ENCODE measurements around the gene ADARB1. TPM values are rescaled to one million over a fixed set of nuclear protein-coding genes. Genes with fewer than 3 reads are reported as not detected.

Gene ADARB1
- total RNA-seq, 1 donor from 2014 or later, result 25.9 TPM

DNA sequence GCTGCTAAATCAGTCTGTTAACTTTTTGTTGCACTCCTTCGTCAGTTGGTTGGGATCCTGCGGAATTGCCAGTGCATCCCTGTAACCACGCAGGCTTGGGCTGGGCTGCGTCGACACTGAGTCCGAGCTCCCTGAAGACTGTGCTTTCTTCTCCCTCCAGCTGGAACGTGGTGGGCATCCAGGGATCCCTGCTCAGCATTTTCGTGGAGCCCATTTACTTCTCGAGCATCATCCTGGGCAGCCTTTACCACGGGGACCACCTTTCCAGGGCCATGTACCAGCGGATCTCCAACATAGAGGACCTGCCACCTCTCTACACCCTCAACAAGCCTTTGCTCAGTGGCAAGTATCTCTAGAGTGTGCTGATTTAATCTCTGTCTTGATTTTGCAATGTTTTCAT is 130.0 kb downstream of the ADARB1 start:
- intact Hi-C loops (cut with micrococcal nuclease), result no loop called here
- Mint-ChIP-seq H3K4me1 (ENCODE audit: low read depth) (peaks cover 27% of the 10 kb centered on the region), H3K36me3 (ENCODE audit: low read depth) (peaks cover 13% of the 10 kb centered on the region), H3K27ac (no peak overlapping the region), H3K9me3 (no peaks in the 10 kb centered on the region), H3K4me3 (no peak overlapping the region), H3K27me3 (ENCODE audit: insufficient read depth) (no peaks in the 10 kb centered on the region)
- no peak for DNase-seq (ENCODE audit: low spot score)

DNA sequence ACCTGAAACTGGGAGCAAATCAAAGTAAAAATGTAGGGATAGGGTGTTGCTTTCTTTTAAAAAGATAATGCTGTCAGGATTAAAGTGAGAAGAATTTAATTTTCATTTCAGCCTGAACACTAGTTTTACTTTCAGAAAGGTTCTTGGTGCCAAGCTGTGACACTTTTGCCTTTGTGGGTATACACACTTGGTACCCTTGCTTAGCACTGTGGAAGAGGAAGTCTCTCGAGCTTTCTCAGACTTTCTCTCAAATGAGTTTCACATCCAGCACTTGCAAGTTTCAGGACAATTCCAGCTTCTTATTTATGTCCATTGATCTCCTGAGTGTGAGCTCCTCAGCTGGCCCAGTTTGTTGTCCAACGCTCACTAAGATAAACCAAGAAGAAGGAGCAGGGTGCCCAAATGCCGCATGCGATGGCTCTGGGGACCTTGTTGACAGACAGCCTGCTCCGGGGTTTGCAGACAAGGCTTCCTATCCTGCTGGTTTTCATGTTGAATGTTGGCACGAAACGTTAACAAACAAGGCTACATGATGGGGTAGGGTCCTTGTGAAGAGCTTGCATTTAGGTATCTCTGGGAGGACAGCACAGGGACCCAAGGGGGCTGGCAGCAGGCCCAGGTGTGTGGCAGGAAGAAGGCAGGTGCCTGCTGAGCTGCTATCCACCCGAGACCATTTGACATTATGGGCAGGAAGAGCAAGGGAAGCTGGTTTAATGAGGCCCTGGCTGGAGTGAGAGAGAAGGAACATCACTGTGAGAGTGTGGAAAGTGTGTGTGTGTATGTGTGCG is 133.7 kb downstream of the ADARB1 start:
- Mint-ChIP-seq H3K27ac (no peak overlapping the region), H3K4me1 (ENCODE audit: low read depth) (peaks cover 35% of the 10 kb centered on the region), H3K4me3 (no peak overlapping the region), H3K27me3 (ENCODE audit: insufficient read depth) (no peaks in the 10 kb centered on the region), H3K9me3 (no peaks in the 10 kb centered on the region), H3K36me3 (ENCODE audit: low read depth) (peaks cover 19% of the 10 kb centered on the region)
- DNase-seq (ENCODE audit: low spot score), result no peak
- intact Hi-C loops (cut with micrococcal nuclease), result loop anchor here (2.0 kb wide), 1 partner anchor 21 kb away; no protein-coding TSS in a partner anchor

- no peak overlapping the region for H3K27ac Mint-ChIP-seq
- DNase-seq (ENCODE audit: low spot score), result no peak
- no peaks in the 10 kb centered on the region for H3K27me3 Mint-ChIP-seq (ENCODE audit: insufficient read depth)
- no peaks in the 10 kb centered on the region for H3K9me3 Mint-ChIP-seq
- peaks cover 35% of the 10 kb centered on the region for H3K4me1 Mint-ChIP-seq (ENCODE audit: low read depth)
- peaks cover 17% of the 10 kb centered on the region for H3K36me3 Mint-ChIP-seq (ENCODE audit: low read depth)
- no peak overlapping the region for H3K4me3 Mint-ChIP-seq
- intact Hi-C loops (cut with micrococcal nuclease), result loop anchor here (2.0 kb wide), 1 partner anchor 20 kb away; no protein-coding TSS in a partner anchor
These were observed 134.2 kb downstream of the ADARB1 start for GRCh38 chr21:45208627-45208951.

GRCh38 chr21:45209046-45209445 is 134.7 kb downstream of the ADARB1 start:
- peaks cover 17% of the 10 kb centered on the region for H3K36me3 Mint-ChIP-seq (ENCODE audit: low read depth)
- intact Hi-C loops (cut with micrococcal nuclease), result loop anchor here (2.0 kb wide), 1 partner anchor 20 kb away; no protein-coding TSS in a partner anchor
- peaks cover 35% of the 10 kb centered on the region for H3K4me1 Mint-ChIP-seq (ENCODE audit: low read depth)
- H3K27me3 Mint-ChIP-seq (ENCODE audit: insufficient read depth), result no peaks in the 10 kb centered on the region
- no peak for DNase-seq (ENCODE audit: low spot score)
- no peak overlapping the region for H3K4me3 Mint-ChIP-seq
- no peaks in the 10 kb centered on the region for H3K9me3 Mint-ChIP-seq
- H3K27ac Mint-ChIP-seq, result no peak overlapping the region

DNA sequence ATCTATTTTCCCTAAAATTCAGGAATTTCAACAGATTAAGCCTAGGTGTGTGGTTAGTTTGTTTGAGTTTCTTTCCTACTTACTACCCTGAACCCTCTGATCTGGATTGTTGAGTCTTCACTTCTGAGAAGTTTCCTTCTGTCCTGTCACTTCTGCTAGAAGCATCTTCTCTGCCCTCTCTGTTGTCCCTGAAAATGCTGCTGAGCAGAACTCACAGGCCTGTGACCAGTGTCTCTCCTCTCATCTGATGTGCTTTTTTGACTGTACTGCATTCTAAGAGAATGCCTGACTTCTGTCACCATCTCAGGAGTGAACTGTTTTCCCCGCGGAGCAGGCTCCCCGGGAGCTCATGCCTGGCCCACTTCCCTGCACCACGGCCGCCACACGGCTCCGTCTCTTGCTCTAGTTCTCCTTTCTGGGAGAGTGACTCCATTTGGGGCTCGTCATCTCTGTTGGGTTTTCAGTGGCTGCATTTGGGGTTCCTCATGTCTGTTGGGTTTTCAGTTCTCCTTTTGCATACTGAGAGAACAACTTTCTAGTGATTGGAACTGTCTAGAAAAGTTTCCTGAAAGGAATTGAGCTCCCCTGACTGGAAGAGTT is 135.4 kb downstream of the ADARB1 start:
- Mint-ChIP-seq H3K27me3 (ENCODE audit: insufficient read depth) (no peaks in the 10 kb centered on the region), H3K4me3 (no peak overlapping the region), H3K9me3 (no peaks in the 10 kb centered on the region), H3K36me3 (ENCODE audit: low read depth) (peaks cover 16% of the 10 kb centered on the region), H3K27ac (no peak overlapping the region), H3K4me1 (ENCODE audit: low read depth) (peaks cover 35% of the 10 kb centered on the region)
- intact Hi-C loops (cut with micrococcal nuclease), result loop anchor here (2.0 kb wide), 1 partner anchor 19 kb away; no protein-coding TSS in a partner anchor
- no peak for DNase-seq (ENCODE audit: low spot score)

- Mint-ChIP-seq H3K36me3 (ENCODE audit: low read depth) (peaks cover 14% of the 10 kb centered on the region), H3K4me3 (no peak overlapping the region), H3K9me3 (no peaks in the 10 kb centered on the region), H3K4me1 (ENCODE audit: low read depth) (peaks cover 35% of the 10 kb centered on the region), H3K27me3 (ENCODE audit: insufficient read depth) (no peaks in the 10 kb centered on the region), H3K27ac (no peak overlapping the region)
- intact Hi-C loops (cut with micrococcal nuclease), result no loop called here
- no peak for DNase-seq (ENCODE audit: low spot score)
These were observed 136.1 kb downstream of the ADARB1 start for GRCh38 chr21:45210461-45210983.

DNA sequence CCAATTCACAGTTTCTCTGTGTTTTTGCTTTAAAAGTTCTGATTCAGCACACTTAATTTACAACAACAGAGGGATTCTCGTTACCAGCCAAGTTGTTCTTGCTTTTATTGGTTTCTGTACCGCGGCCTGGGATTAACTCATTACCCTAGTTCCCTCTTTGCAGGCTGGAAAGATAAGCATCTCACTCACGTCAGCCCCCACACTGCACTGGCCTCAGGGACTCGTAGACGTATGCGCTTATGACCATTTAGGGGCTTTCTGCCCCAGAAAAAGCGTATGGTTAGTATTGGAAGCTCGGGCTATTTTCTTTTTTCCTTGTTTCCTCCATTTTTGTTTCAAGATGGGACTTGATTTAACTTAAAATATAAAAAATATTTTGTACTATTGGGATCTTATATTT is 137.3 kb downstream of the ADARB1 start:
- Mint-ChIP-seq H3K27me3 (ENCODE audit: insufficient read depth) (no peaks in the 10 kb centered on the region), H3K4me1 (ENCODE audit: low read depth) (peaks cover 35% of the 10 kb centered on the region), H3K27ac (no peak overlapping the region), H3K9me3 (peaks cover 8% of the 10 kb centered on the region), H3K36me3 (ENCODE audit: low read depth) (peaks cover 15% of the 10 kb centered on the region), H3K4me3 (no peak overlapping the region)
- intact Hi-C loops (cut with micrococcal nuclease), result no loop called here
- DNase-seq (ENCODE audit: low spot score), result no peak

GRCh38 chr21:45213392-45213791 is 139.0 kb downstream of the ADARB1 start:
- Mint-ChIP-seq H3K4me1 (ENCODE audit: low read depth) (peaks cover 18% of the 10 kb centered on the region), H3K36me3 (ENCODE audit: low read depth) (peaks cover 27% of the 10 kb centered on the region), H3K27me3 (ENCODE audit: insufficient read depth) (no peaks in the 10 kb centered on the region), H3K9me3 (peaks cover 24% of the 10 kb centered on the region), H3K27ac (no peak overlapping the region), H3K4me3 (no peak overlapping the region)
- DNase-seq (ENCODE audit: low spot score), result no peak
- intact Hi-C loops (cut with micrococcal nuclease), result no loop called here

GRCh38 chr21:45215213-45215612 is 140.8 kb downstream of the ADARB1 start:
- intact Hi-C loops (cut with micrococcal nuclease), result no loop called here
- no peak overlapping the region for H3K27ac Mint-ChIP-seq
- H3K36me3 Mint-ChIP-seq (ENCODE audit: low read depth), result peaks cover 22% of the 10 kb centered on the region
- H3K27me3 Mint-ChIP-seq (ENCODE audit: insufficient read depth), result no peaks in the 10 kb centered on the region
- no peaks in the 10 kb centered on the region for H3K4me1 Mint-ChIP-seq (ENCODE audit: low read depth)
- H3K9me3 Mint-ChIP-seq, result peaks cover 24% of the 10 kb centered on the region
- DNase-seq (ENCODE audit: low spot score), result no peak
- H3K4me3 Mint-ChIP-seq, result no peak overlapping the region

- Mint-ChIP-seq H3K27me3 (ENCODE audit: insufficient read depth) (no peaks in the 10 kb centered on the region), H3K4me3 (no peak overlapping the region), H3K27ac (no peak overlapping the region), H3K36me3 (ENCODE audit: low read depth) (peaks cover 28% of the 10 kb centered on the region), H3K9me3 (peaks cover 24% of the 10 kb centered on the region), H3K4me1 (ENCODE audit: low read depth) (no peaks in the 10 kb centered on the region)
- intact Hi-C loops (cut with micrococcal nuclease), result no loop called here
- DNase-seq (ENCODE audit: low spot score), result no peak
These were observed 142.6 kb downstream of the ADARB1 start for GRCh38 chr21:45217010-45217409.

- peaks cover 24% of the 10 kb centered on the region for H3K9me3 Mint-ChIP-seq
These were observed 145.1 kb downstream of the ADARB1 start for GRCh38 chr21:45219517-45219916.

GRCh38 chr21:45220071-45220481 is 145.7 kb downstream of the ADARB1 start:
- intact Hi-C loops (cut with micrococcal nuclease), result no loop called here
- H3K27ac Mint-ChIP-seq, result no peak overlapping the region
- no peaks in the 10 kb centered on the region for H3K4me1 Mint-ChIP-seq (ENCODE audit: low read depth)
- H3K9me3 Mint-ChIP-seq, result peaks cover 24% of the 10 kb centered on the region
- DNase-seq (ENCODE audit: low spot score), result no peak
- H3K36me3 Mint-ChIP-seq (ENCODE audit: low read depth), result peaks cover 28% of the 10 kb centered on the region
- H3K4me3 Mint-ChIP-seq, result no peak overlapping the region
- H3K27me3 Mint-ChIP-seq (ENCODE audit: insufficient read depth), result no peaks in the 10 kb centered on the region

More at GRCh38 chr21:45219517-45219916, 145.1 kb downstream of the ADARB1 start:
- H3K27me3 Mint-ChIP-seq (ENCODE audit: insufficient read depth), result no peaks in the 10 kb centered on the region
- intact Hi-C loops (cut with micrococcal nuclease), result no loop called here
- H3K36me3 Mint-ChIP-seq (ENCODE audit: low read depth), result peaks cover 29% of the 10 kb centered on the region
- H3K4me1 Mint-ChIP-seq (ENCODE audit: low read depth), result no peaks in the 10 kb centered on the region
- no peak overlapping the region for H3K27ac Mint-ChIP-seq
- H3K4me3 Mint-ChIP-seq, result no peak overlapping the region
- DNase-seq (ENCODE audit: low spot score), result no peak

All from activated T-helper 1 cell treated with anti-CD3 and anti-CD28 coated beads, Interleukin-12 subunit alpha, Interleukin-12 subunit beta, Interleukin-2, Interleukin-4 antibody, amounts not matched to agents 30 ng/mL and 10 ng/mL and 1 ng/mL, durations not matched to agents 14 hours and 24 hours and 36 hours (primary cell).